ENCODE data around the gene NPLOC4.
"Not testable (repeated sequence)": the region's sequence is repeated elsewhere in the genome, so short reads cannot be mapped to it uniquely, and the experiment has no call there.

The NPLOC4 gene
- long read RNA-seq, donor 1, full-length matches to known transcripts = 6 of 6 reads
- long read RNA-seq, donor 1, partial matches to known transcripts = 0 of 6 reads
- long read RNA-seq, donor 1, other reads (novel, unspliced or antisense) = 0 of 6 reads
- long read RNA-seq, donor 2, full-length matches to known transcripts = 6 of 13 reads
- long read RNA-seq, donor 2, partial matches to known transcripts = 7 of 13 reads
- long read RNA-seq, donor 2, other reads (novel, unspliced or antisense) = 0 of 13 reads
- long read RNA-seq, donor 3, full-length matches to known transcripts = 4 of 4 reads
- long read RNA-seq, donor 3, partial matches to known transcripts = 0 of 4 reads
- long read RNA-seq, donor 3, other reads (novel, unspliced or antisense) = 0 of 4 reads
- long read RNA-seq, donor 4, full-length matches to known transcripts = 7 of 7 reads
- long read RNA-seq, donor 4, partial matches to known transcripts = 0 of 7 reads
- long read RNA-seq, donor 4, other reads (novel, unspliced or antisense) = 0 of 7 reads
- long read RNA-seq, donor 5, full-length matches to known transcripts = 8 of 38 reads
- long read RNA-seq, donor 5, partial matches to known transcripts = 16 of 38 reads
- long read RNA-seq, donor 5, other reads (novel, unspliced or antisense) = 14 of 38 reads
- long read RNA-seq, donor 6, full-length matches to known transcripts = 9 of 9 reads
- long read RNA-seq, donor 6, partial matches to known transcripts = 0 of 9 reads
- long read RNA-seq, donor 6, other reads (novel, unspliced or antisense) = 0 of 9 reads
- long read RNA-seq, donor 7 = 0 reads
- long read RNA-seq, donor 8, full-length matches to known transcripts = 5 of 5 reads
- long read RNA-seq, donor 8, partial matches to known transcripts = 0 of 5 reads
- long read RNA-seq, donor 8, other reads (novel, unspliced or antisense) = 0 of 5 reads

- peak; percentile 83 for DNase-seq
Measured at GRCh38 chr17:81636505-81637288, at the start of gene NPLOC4, which contains the start of gene TSPAN10. NPLOC4 (minus strand) TSS chr17:81637112; CDS start chr17:81636930, 182 bp downstream. TSPAN10 (plus strand) TSS chr17:81637196; CDS start chr17:81642413, 5,217 bp downstream.

GRCh38 chr17:81686614-81687013 lies 49.7 kb upstream of the NPLOC4 start:
- no peak for DNase-seq

GRCh38 chr17:81685108-81685507 lies 48.2 kb upstream of the NPLOC4 start:
- DNase-seq = no peak

- no peak for DNase-seq
Measured at GRCh38 chr17:81684442-81684911, 47.6 kb upstream of the NPLOC4 start.

- peak; percentile 94 for DNase-seq
Measured at GRCh38 chr17:81683584-81684441, 46.9 kb upstream of the NPLOC4 start, which contains the start of the genes ARL16 and HGS. ARL16 (minus strand) TSS chr17:81683797; CDS start chr17:81683753, 44 bp downstream. HGS (plus strand) TSS chr17:81684011; CDS start chr17:81684067, 56 bp downstream.

GRCh38 chr17:81683208-81683583 lies 46.3 kb upstream of the NPLOC4 start:
- no peak for DNase-seq

- no peak for DNase-seq
Measured at GRCh38 chr17:81682565-81683207, 45.8 kb upstream of the NPLOC4 start.

- DNase-seq = no peak
Measured at GRCh38 chr17:81681672-81682071, 44.8 kb upstream of the NPLOC4 start.

- DNase-seq = no peak
Measured at GRCh38 chr17:81680150-81680549, 43.2 kb upstream of the NPLOC4 start.

- DNase-seq = no peak
Measured at GRCh38 chr17:81676906-81677305, 40.0 kb upstream of the NPLOC4 start.

GRCh38 chr17:81675515-81676221 lies 38.8 kb upstream of the NPLOC4 start:
- DNase-seq = not testable (repeated sequence)

- no peak for DNase-seq
Measured at GRCh38 chr17:81673561-81674258, 36.8 kb upstream of the NPLOC4 start.

GRCh38 chr17:81672954-81673353 lies 36.0 kb upstream of the NPLOC4 start:
- DNase-seq = no peak

- no peak for DNase-seq
Measured at GRCh38 chr17:81672504-81672903, 35.6 kb upstream of the NPLOC4 start.

GRCh38 chr17:81667754-81668153 lies 30.8 kb upstream of the NPLOC4 start:
- DNase-seq = no peak

- DNase-seq = peak; percentile 93
Measured at GRCh38 chr17:81666342-81667191, 29.7 kb upstream of the NPLOC4 start, which contains the start of the genes CCDC137 and OXLD1. CCDC137 (plus strand) TSS chr17:81666737; CDS start chr17:81666767, 30 bp downstream. OXLD1 (minus strand) TSS chr17:81666605; CDS start chr17:81666577, 28 bp downstream.

GRCh38 chr17:81666092-81666341 lies 29.1 kb upstream of the NPLOC4 start:
- no peak for DNase-seq
